ENCODE results near the gene MAP3K14.

GRCh38 chr17:45246861-45247428 lies 69.9 kb downstream of the MAP3K14 start:
- TF ChIP-seq CTCF (conservative IDR thresholded peaks at IDR 0.05; ENCODE audit: low read depth, low read length) (peak; percentile 42), RFX5 (IDR thresholded peaks at IDR 0.05; ENCODE audit: low read depth, low read length) (no peak), POLR2A (IDR thresholded peaks at IDR 0.05; ENCODE audit: low read depth, low read length) (no peak), BHLHE40 (IDR thresholded peaks at IDR 0.05; ENCODE audit: low read depth, low read length) (no peak), RAD21 (IDR thresholded peaks at IDR 0.05; ENCODE audit: low read length) (peak; percentile 38; the same call in 1 of the 2 replicates), FOS (IDR thresholded peaks at IDR 0.05; ENCODE audit: low read depth, low read length) (no peak), ELK1 (IDR thresholded peaks at IDR 0.05; ENCODE audit: borderline replicate concordance, low read depth, low read length) (no peak)
